DND-41 (cell line): ENCODE results near the gene TCF25.

Experiments
- ATAC-seq: fragments of 200-7000 bp; cut with Tn5 transposase; 3 replicates; pipeline ENCODE4 v1.9.1; 2021; ENCODE audit warnings: low read depth; ENCODE audit not compliant: insufficient read depth
- DNase-seq: peaks from one replicate; pipeline ENCODE4 v3.0.0-alpha.2; 2020
- H2AFZ ChIP-seq: 2 replicates; pipeline ENCODE4 v1.6.0; 2012; ENCODE audit warnings: low read depth, low read length
- H3K27ac ChIP-seq: 2 replicates; pipeline ENCODE4 v1.5.1; 2012; ENCODE audit warnings: low read length, inconsistent platforms
- H3K27me3 ChIP-seq: fragments of 200-600 bp; sonication (generic); 2 replicates; pipeline ENCODE4 v1.6.0; 2012; ENCODE audit warnings: low read length, mild to moderate bottlenecking, inconsistent platforms; ENCODE audit not compliant: insufficient read depth, poor library complexity
- H3K36me3 ChIP-seq: 2 replicates; pipeline ENCODE4 v1.5.1; 2012; ENCODE audit warnings: low read length, inconsistent platforms; ENCODE audit not compliant: insufficient read depth
- H3K4me1 ChIP-seq: 2 replicates; pipeline ENCODE4 v1.5.1; 2012; ENCODE audit warnings: mild to moderate bottlenecking, low read length; ENCODE audit not compliant: insufficient read depth
- H3K4me2 ChIP-seq: 2 replicates; pipeline ENCODE4 v1.6.0; 2012; ENCODE audit warnings: mild to moderate bottlenecking, moderate library complexity, low read length, inconsistent platforms; ENCODE audit not compliant: insufficient read depth
- H3K4me3 ChIP-seq, 2 experiments: fragments of 200-600 bp in 1 of 2; shearing (Covaris generic) in 1 of 2; 2 replicates each; pipeline ENCODE4 v1.5.1; 2012 to 2016; ENCODE audit warnings: inconsistent platforms in 2 of 2, low read length in 2 of 2, mild to moderate bottlenecking in 2 of 2, low read depth in 1 of 2, moderate library complexity in 1 of 2
- H3K79me2 ChIP-seq: 2 replicates; pipeline ENCODE4 v1.6.0; 2012; ENCODE audit warnings: low read length, inconsistent platforms; ENCODE audit not compliant: insufficient read depth
- H3K9ac ChIP-seq: 2 replicates; pipeline ENCODE4 v1.6.0; 2012; ENCODE audit warnings: low read depth, mild to moderate bottlenecking, inconsistent platforms, low read length, moderate library complexity
- H3K9me3 ChIP-seq: 2 replicates; pipeline ENCODE4 v1.5.1; 2012; ENCODE audit warnings: low read length, moderate library complexity, mild to moderate bottlenecking, inconsistent platforms; ENCODE audit not compliant: insufficient read depth, severe bottlenecking
- H4K20me1 ChIP-seq: 2 replicates; pipeline ENCODE4 v1.6.0; 2012; ENCODE audit warnings: low read length; ENCODE audit not compliant: insufficient read depth
- EZH2 ChIP-seq: IDR thresholded peaks from 3 replicates; pipeline ENCODE4 v1.6.1; 2012; ENCODE audit warnings: borderline replicate concordance, low read depth, mild to moderate bottlenecking, moderate library complexity, low read length, inconsistent platforms; ENCODE audit not compliant: severe bottlenecking
- TF ChIP-seq, protein P1 (sequence below): IDR thresholded peaks from 2 replicates; pipeline ENCODE4 v1.5.1; 2012; ENCODE audit warnings: borderline replicate concordance, low read length, moderate library complexity, mild to moderate bottlenecking; ENCODE audit not compliant: poor library complexity, severe bottlenecking; ENCODE audit errors: extremely low read depth

The TCF25 gene

DNA sequence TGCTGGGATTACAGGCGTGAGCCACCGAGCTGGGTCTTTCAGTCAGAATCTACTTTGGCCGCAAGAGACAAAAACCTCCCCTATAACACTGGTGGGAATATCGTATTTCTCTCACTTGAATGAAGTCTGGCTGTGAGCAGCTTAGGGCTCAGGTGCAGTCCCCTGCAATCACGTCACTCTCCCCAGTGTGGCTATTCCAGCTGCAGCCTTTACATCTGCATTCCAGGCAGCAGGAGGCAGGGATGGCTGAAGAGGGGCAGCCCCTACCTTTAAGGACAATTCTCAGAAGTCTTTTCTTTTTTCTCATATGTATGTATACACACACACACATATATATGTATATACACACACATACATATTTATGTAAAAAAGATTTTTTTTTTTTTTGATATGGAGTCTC, 78.1 kb downstream of the TCF25 start:
- H3K4me1 ChIP-seq = peaks cover 15% of the 10 kb centered on the region

DNA sequence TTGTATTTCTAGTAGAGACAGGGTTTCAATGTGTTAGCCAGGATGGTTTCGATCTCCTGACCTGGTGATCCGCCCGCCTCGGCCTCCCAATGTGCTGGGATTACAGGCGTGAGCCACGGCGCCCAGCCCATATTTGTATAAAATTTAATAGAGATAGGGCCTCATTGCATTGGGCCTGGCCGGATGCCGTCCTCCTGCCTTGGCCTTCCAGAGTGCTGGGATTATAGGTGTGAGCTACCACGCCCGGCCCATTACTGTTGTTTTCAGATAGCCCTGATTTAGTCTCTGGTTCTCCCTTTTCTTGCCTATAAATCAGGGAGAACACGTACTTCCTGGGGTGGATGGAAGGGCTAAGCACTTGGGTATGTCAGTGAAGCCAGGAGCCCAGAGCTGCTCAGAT, 78.7 kb downstream of the TCF25 start:
- H3K27ac ChIP-seq = no peak overlapping the region
- TF ChIP-seq, protein P1, sequence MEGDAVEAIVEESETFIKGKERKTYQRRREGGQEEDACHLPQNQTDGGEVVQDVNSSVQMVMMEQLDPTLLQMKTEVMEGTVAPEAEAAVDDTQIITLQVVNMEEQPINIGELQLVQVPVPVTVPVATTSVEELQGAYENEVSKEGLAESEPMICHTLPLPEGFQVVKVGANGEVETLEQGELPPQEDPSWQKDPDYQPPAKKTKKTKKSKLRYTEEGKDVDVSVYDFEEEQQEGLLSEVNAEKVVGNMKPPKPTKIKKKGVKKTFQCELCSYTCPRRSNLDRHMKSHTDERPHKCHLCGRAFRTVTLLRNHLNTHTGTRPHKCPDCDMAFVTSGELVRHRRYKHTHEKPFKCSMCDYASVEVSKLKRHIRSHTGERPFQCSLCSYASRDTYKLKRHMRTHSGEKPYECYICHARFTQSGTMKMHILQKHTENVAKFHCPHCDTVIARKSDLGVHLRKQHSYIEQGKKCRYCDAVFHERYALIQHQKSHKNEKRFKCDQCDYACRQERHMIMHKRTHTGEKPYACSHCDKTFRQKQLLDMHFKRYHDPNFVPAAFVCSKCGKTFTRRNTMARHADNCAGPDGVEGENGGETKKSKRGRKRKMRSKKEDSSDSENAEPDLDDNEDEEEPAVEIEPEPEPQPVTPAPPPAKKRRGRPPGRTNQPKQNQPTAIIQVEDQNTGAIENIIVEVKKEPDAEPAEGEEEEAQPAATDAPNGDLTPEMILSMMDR = no peak
- TF ChIP-seq EZH2 = no peak
- H3K9ac ChIP-seq = no peak overlapping the region
- H3K4me3 ChIP-seq = no peak overlapping the region
- H3K79me2 ChIP-seq = no peaks in the 10 kb centered on the region
- peaks cover 15% of the 10 kb centered on the region for H3K4me1 ChIP-seq
- no peak overlapping the region for H3K4me2 ChIP-seq
- H2AFZ ChIP-seq = no peak overlapping the region
- ATAC-seq (no peak), DNase-seq (no peak)
- H3K27me3 ChIP-seq = no peaks in the 10 kb centered on the region
- no peaks in the 10 kb centered on the region for H3K9me3 ChIP-seq
- H4K20me1 ChIP-seq = peaks cover 8% of the 10 kb centered on the region
- no peaks in the 10 kb centered on the region for H3K36me3 ChIP-seq

More for the DNA sequence above, 78.1 kb downstream of the TCF25 start:
- no peaks in the 10 kb centered on the region for H3K79me2 ChIP-seq
- no peaks in the 10 kb centered on the region for H3K9me3 ChIP-seq
- H4K20me1 ChIP-seq = peaks cover 8% of the 10 kb centered on the region
- H2AFZ ChIP-seq = no peak overlapping the region
- TF ChIP-seq, protein P1 = no peak
- TF ChIP-seq EZH2 = no peak
- H3K9ac ChIP-seq = no peak overlapping the region
- H3K27ac ChIP-seq = no peak overlapping the region
- DNase-seq (no peak), ATAC-seq (no peak)
- no peaks in the 10 kb centered on the region for H3K27me3 ChIP-seq
- no peak overlapping the region for H3K4me2 ChIP-seq
- H3K36me3 ChIP-seq = no peaks in the 10 kb centered on the region
- no peak overlapping the region for H3K4me3 ChIP-seq

DNA sequence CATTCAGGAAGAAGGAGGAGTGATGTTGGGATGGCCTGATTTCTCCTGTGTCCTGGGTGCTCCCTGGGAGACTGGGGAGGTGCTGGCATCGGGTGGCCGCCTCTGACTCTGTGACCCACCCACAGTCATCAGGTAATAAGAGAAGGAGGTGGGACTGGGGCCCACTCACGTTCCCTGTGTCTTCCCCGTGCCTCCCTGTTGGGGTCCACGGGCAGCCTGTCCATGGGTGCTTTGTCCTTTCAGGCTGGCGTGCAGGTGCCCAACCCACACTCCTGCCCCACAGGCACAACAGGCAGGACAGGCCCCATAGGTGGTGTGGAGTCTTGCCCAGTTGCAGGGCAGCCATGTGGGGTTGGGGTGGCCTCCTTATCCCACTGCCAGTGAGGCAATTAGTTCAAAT, 79.2 kb downstream of the TCF25 start:
- Histone ChIP-seq H3K9me3 (no peaks in the 10 kb centered on the region), H3K4me2 (no peak overlapping the region), H4K20me1 (peaks cover 8% of the 10 kb centered on the region), H3K27ac (no peak overlapping the region), H3K79me2 (no peaks in the 10 kb centered on the region), H3K4me3 (no peak overlapping the region), H3K9ac (no peak overlapping the region), H3K4me1 (peaks cover 15% of the 10 kb centered on the region), H3K27me3 (no peaks in the 10 kb centered on the region), H2AFZ (no peak overlapping the region), H3K36me3 (no peaks in the 10 kb centered on the region)
- no peak for DNase-seq
- ATAC-seq = no peak
- TF ChIP-seq, protein P1 = no peak
- no peak for TF ChIP-seq EZH2
